DND-41 (cell line): Measurements from ENCODE around the gene FRYL.
A peak's percentile ranks its signal among the peaks of the same experiment; 100 is the strongest.

ENCODE experiments used
- EZH2 ChIP-seq: IDR thresholded peaks from 3 replicates; pipeline ENCODE4 v1.6.1; 2012; ENCODE audit warnings: borderline replicate concordance, low read depth, mild to moderate bottlenecking, moderate library complexity, low read length, inconsistent platforms; ENCODE audit not compliant: severe bottlenecking
- TF ChIP-seq, protein P1 (sequence below): IDR thresholded peaks from 2 replicates; pipeline ENCODE4 v1.5.1; 2012; ENCODE audit warnings: borderline replicate concordance, low read length, moderate library complexity, mild to moderate bottlenecking; ENCODE audit not compliant: poor library complexity, severe bottlenecking; ENCODE audit errors: extremely low read depth

GRCh38 chr4:48767055-48767929 lies 12.8 kb downstream of the FRYL start:
- TF ChIP-seq, protein P1, sequence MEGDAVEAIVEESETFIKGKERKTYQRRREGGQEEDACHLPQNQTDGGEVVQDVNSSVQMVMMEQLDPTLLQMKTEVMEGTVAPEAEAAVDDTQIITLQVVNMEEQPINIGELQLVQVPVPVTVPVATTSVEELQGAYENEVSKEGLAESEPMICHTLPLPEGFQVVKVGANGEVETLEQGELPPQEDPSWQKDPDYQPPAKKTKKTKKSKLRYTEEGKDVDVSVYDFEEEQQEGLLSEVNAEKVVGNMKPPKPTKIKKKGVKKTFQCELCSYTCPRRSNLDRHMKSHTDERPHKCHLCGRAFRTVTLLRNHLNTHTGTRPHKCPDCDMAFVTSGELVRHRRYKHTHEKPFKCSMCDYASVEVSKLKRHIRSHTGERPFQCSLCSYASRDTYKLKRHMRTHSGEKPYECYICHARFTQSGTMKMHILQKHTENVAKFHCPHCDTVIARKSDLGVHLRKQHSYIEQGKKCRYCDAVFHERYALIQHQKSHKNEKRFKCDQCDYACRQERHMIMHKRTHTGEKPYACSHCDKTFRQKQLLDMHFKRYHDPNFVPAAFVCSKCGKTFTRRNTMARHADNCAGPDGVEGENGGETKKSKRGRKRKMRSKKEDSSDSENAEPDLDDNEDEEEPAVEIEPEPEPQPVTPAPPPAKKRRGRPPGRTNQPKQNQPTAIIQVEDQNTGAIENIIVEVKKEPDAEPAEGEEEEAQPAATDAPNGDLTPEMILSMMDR: peak; percentile 36
- no peak for TF ChIP-seq EZH2
